Measurements from ENCODE around the gene CAB39L.

Gene CAB39L

GRCh38 chr13:49319551-49319950 is 124.3 kb downstream of the CAB39L start:
- H3K9me3 ChIP-seq (ENCODE audit: insufficient read depth, low read length) = no peaks in the 10 kb centered on the region
- no peaks in the 10 kb centered on the region for H4K20me1 ChIP-seq (ENCODE audit: insufficient read depth, low read length)
- no peaks in the 10 kb centered on the region for H3K79me2 ChIP-seq (ENCODE audit: low read length)
- H2AFZ ChIP-seq (ENCODE audit: low read depth, low read length) = no peak overlapping the region
- TF ChIP-seq CTCF (IDR thresholded peaks at IDR 0.05; ENCODE audit: low read depth, low read length) (no peak), EZH2phosphoT487 (IDR thresholded peaks at IDR 0.05; ENCODE audit: low read depth) (no peak)
- no peak overlapping the region for H3K4me3 ChIP-seq (ENCODE audit: low read length)
- no peaks in the 10 kb centered on the region for H3K36me3 ChIP-seq (replicated peaks; ENCODE audit: low read depth, low read length)
- no peak overlapping the region for H3K4me2 ChIP-seq (ENCODE audit: low read length)
- no peaks in the 10 kb centered on the region for H3K4me1 ChIP-seq (ENCODE audit: low read length)
- H3K9ac ChIP-seq (ENCODE audit: low read length) = no peak overlapping the region
- H3K27me3 ChIP-seq (ENCODE audit: low read depth, low read length) = no peaks in the 10 kb centered on the region
- no peak overlapping the region for H3K27ac ChIP-seq (ENCODE audit: low read length)

DNA sequence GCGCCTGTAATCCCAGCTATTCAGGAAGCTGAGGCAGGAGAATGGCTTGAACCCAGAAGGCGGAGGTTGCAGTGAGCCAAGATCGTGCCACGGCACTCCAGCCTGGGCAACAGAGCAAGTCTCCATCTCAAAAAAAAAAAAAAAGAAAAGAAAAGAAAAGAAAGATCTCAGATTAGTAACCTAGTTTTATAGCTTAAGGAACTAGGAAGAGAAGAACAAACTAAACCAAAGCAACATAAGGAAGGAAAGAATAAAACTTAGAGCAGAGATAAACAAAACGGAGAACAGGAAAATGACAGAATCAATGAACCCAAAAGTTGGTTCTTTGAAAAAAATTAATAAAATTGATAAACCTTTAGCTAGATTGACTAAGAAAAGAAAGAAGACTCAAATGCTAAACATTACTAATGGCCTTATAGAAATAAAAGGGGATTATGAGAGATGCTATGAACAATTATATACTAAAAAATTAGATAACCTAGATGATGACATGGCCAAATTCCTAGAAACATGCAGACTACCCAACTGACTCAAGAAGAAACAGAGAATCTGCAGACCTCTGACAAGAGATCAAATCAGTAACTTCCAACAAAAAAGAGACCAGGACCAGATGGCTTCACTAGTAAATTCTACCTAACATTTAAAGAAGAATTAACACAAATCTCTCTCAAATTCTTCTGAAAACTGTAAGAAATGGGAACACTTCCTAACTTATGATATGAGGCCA is 127.9 kb downstream of the CAB39L start:
- Histone ChIP-seq H3K4me2 (ENCODE audit: low read length) (no peak overlapping the region), H3K9ac (ENCODE audit: low read length) (no peak overlapping the region), H3K27me3 (ENCODE audit: low read depth, low read length) (no peaks in the 10 kb centered on the region), H4K20me1 (ENCODE audit: insufficient read depth, low read length) (no peaks in the 10 kb centered on the region), H3K79me2 (ENCODE audit: low read length) (no peaks in the 10 kb centered on the region), H3K4me3 (ENCODE audit: low read length) (no peak overlapping the region), H3K36me3 (replicated peaks; ENCODE audit: low read depth, low read length) (no peaks in the 10 kb centered on the region), H3K9me3 (ENCODE audit: insufficient read depth, low read length) (no peaks in the 10 kb centered on the region), H3K4me1 (ENCODE audit: low read length) (no peaks in the 10 kb centered on the region), H3K27ac (ENCODE audit: low read length) (no peak overlapping the region), H2AFZ (ENCODE audit: low read depth, low read length) (no peak overlapping the region)
- TF ChIP-seq EZH2phosphoT487 (IDR thresholded peaks at IDR 0.05; ENCODE audit: low read depth) (no peak), CTCF (IDR thresholded peaks at IDR 0.05; ENCODE audit: low read depth, low read length) (no peak)

DNA sequence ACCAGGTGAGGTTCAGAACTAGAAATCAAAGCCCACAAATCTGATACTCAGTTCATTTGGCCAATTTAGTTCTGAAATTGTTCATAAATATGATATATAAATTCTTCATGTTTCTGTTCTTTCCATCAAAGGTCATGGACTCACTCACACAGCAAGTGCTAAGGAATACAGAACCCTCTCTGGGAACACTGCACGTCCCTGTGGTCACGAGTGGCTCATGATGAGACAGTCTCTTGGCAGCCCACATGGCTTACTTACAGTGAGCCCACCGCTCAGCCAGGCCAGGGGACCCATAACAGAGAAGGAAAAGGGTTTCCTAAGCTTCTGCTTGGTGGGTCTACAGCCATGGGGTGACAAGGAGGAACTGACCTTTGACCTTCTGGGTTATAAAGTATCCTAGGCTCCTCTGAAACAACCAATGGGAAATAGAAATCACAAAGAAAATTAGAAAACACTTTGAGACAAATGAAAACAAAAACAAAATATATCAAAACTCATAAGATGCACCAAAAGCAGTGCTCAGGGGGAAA is 128.8 kb downstream of the CAB39L start:
- H2AFZ ChIP-seq (ENCODE audit: low read depth, low read length) = no peak overlapping the region
- H3K36me3 ChIP-seq (replicated peaks; ENCODE audit: low read depth, low read length) = no peaks in the 10 kb centered on the region
- no peak for TF ChIP-seq EZH2phosphoT487 (IDR thresholded peaks at IDR 0.05; ENCODE audit: low read depth)
- TF ChIP-seq CTCF (IDR thresholded peaks at IDR 0.05; ENCODE audit: low read depth, low read length) = no peak
- no peaks in the 10 kb centered on the region for H4K20me1 ChIP-seq (ENCODE audit: insufficient read depth, low read length)
- H3K27ac ChIP-seq (ENCODE audit: low read length) = no peak overlapping the region
- H3K27me3 ChIP-seq (ENCODE audit: low read depth, low read length) = no peaks in the 10 kb centered on the region
- H3K9ac ChIP-seq (ENCODE audit: low read length) = no peak overlapping the region
- no peaks in the 10 kb centered on the region for H3K4me1 ChIP-seq (ENCODE audit: low read length)
- H3K4me3 ChIP-seq (ENCODE audit: low read length) = no peak overlapping the region
- H3K4me2 ChIP-seq (ENCODE audit: low read length) = no peak overlapping the region
- no peaks in the 10 kb centered on the region for H3K79me2 ChIP-seq (ENCODE audit: low read length)
- H3K9me3 ChIP-seq (ENCODE audit: insufficient read depth, low read length) = no peaks in the 10 kb centered on the region

GRCh38 chr13:49314344-49314882 is 129.5 kb downstream of the CAB39L start:
- H2AFZ ChIP-seq (ENCODE audit: low read depth, low read length) = no peak overlapping the region
- H3K4me2 ChIP-seq (ENCODE audit: low read length) = no peak overlapping the region
- no peaks in the 10 kb centered on the region for H3K4me1 ChIP-seq (ENCODE audit: low read length)
- H3K4me3 ChIP-seq (ENCODE audit: low read length) = no peak overlapping the region
- H4K20me1 ChIP-seq (ENCODE audit: insufficient read depth, low read length) = no peaks in the 10 kb centered on the region
- no peaks in the 10 kb centered on the region for H3K36me3 ChIP-seq (replicated peaks; ENCODE audit: low read depth, low read length)
- TF ChIP-seq CTCF (IDR thresholded peaks at IDR 0.05; ENCODE audit: low read depth, low read length) = no peak
- no peak for TF ChIP-seq EZH2phosphoT487 (IDR thresholded peaks at IDR 0.05; ENCODE audit: low read depth)
- no peaks in the 10 kb centered on the region for H3K79me2 ChIP-seq (ENCODE audit: low read length)
- H3K9me3 ChIP-seq (ENCODE audit: insufficient read depth, low read length) = no peaks in the 10 kb centered on the region
- H3K27ac ChIP-seq (ENCODE audit: low read length) = no peak overlapping the region
- H3K9ac ChIP-seq (ENCODE audit: low read length) = no peak overlapping the region
- no peaks in the 10 kb centered on the region for H3K27me3 ChIP-seq (ENCODE audit: low read depth, low read length)

Data from OCI-LY3 (cell line).